ENCODE measurements around the gene RIN1. TPM values are rescaled to one million over a fixed set of nuclear protein-coding genes. Genes with fewer than 3 reads are reported as not detected.
"Not testable (repeated sequence)": the region's sequence is repeated elsewhere in the genome, so short reads cannot be mapped to it uniquely, and the experiment has no call there.

The RIN1 gene
- total RNA-seq, 1 donor: 3.0 TPM

DNA sequence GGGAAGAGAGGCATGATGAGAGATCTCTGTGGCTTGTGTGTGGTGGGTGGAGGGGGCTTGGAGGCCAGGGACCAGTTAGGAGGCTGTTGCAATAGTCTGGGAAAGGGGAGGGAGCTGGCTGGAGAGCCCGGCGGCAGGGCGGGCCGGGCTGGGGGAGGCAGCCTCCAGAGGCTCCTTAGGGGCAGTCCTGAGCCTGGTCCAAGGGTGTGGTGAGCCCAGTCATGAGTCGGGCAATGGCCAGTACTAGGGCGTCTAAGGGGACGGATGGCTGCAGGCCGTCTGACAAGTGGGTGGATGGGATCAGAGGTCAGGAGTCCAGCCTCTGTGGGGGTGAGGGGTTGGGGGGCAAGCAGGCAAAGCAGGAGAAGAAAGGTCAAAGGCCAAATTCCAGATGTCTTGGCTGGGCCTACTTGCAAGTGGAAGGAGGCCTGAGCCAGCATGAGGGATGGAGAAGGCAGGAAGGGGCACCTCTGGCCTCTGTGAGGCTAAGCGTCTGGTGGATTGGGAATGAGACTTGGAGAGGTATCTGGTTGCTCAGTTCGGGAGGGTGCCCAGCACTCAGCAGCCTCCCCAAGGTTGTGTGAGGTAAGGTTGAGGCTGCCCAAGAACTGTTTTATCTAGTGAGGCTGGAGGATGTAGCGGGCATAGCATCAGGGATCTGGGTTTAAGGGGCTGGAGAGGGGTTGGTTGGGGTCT is 13.4 kb downstream of the RIN1 start:
- no peak for DNase-seq (ENCODE audit: low read depth in 2 of 3, low spot score in 2 of 3)

DNA sequence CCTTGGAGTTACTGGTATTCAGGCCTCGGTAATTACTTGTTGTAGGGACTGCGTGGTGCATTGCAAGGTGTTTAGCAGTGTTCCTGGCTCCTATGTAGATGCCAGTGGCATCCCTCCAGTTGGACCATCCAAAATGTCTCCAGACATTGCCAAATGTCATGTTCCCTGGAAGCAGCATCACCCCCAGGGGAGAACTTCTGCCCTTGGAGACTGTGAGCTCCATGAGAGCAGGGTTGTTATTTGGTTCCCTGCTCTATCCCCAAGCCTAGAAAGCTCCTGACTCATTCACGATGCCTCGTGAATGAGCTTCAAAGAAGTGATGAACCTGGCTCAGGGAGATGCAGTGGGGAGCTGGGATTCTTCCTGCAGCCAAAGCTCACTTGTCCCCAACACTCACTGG is 14.6 kb downstream of the RIN1 start:
- DNase-seq (ENCODE audit: low read depth in 2 of 3, low spot score in 2 of 3): no peak

DNA sequence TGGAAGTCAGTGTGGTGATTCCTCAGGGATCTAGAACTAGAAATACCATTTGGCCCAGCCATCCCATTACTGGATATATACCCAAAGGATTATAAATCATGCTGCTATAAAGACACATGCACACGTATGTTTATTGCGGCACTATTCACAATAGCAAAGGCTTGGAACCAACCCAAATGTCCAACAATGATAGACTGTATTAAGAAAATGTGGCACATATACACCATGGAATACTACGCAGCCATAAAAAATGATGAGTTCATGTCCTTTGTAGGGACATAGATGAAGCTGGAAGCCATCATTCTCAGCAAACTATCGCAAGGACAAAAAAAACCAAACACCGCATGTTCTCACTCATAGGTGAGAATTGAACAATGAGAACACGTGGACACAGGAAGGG is 15.5 kb downstream of the RIN1 start:
- DNase-seq (ENCODE audit: low read depth in 2 of 3, low spot score in 2 of 3): not testable (repeated sequence)

DNA sequence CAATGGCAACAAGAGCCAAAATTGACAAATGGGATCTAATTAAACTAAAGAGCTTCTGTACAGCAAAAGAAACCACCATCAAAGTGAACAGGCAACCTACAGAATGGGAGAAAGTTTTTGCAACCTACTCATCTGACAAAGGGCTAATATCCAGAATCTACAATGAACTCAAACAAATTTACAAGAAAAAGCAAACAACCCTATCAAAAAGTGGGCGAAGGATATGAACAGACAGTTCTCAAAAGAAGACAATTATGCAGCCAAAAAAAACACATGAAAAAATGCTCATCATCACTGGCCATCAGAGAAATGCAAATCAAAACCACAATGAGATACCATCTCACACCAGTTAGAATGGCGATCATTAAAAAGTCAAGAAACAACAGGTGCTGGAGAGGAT is 15.9 kb downstream of the RIN1 start:
- not testable (repeated sequence) for DNase-seq (ENCODE audit: low read depth in 2 of 3, low spot score in 2 of 3)

DNA sequence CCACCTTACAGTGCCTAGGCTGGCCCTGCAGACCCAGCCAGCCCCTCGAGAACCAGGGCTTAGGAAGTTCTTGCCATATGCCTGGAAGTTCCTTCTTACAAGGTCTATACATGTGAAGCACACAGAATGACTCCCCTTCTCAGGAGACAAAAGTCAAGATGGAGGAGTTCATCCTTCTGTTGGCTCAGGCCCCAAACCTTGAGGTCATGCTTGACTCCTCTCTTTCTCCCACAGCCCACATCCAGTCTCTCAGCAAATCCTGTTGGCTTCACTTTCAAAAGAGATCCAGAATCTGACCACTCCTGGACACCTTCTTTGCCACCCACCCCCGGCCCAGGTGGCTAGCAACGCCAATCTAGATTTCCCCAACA is 17.6 kb downstream of the RIN1 start:
- DNase-seq (ENCODE audit: low read depth in 2 of 3, low spot score in 2 of 3): no peak

DNA sequence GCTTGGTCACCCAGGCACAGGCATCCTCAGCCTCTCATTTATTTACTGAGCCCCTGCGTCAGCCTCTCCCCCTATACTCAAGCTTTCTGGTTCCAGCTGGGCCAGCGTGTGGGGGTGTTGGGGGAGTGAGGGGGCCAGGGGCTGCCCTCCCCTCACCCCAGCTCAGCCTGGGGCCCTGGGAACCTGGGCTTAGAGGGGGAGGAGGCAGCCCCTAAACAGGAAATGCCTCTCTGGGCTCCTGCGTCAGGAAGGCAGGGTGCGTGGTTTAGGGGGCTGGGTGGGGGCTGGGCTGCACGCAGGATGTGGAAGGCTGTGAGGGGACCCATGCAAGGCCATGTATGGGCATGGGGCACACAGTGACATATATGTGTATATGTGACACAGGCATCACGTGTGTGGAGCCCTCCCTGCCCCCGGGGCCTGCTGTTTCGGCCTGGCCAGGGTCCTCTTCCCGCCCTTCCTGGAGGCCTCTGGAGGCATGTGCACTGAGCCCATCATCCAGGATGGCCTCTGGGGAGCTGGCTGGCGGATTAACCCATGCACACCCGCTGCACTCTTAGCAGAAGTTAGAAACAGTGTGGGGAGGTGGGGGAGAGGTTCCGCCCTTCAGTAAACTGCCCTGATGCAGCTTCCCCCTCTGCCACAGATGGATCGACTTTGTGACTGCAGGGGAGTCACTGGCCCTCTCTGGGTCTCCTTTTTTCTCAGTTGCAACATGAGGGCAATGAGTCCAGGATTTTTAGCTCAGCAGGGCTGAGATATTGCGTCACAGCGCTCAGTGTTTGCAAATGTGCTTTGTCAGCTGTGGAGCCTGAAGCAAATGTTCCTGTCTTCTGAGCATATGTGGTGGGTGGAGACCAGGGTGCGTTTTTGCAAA is 18.3 kb downstream of the RIN1 start:
- peak in 2 of 3 donors; percentile 51 to 71 for DNase-seq (ENCODE audit: low read depth in 2 of 3, low spot score in 2 of 3)

DNA sequence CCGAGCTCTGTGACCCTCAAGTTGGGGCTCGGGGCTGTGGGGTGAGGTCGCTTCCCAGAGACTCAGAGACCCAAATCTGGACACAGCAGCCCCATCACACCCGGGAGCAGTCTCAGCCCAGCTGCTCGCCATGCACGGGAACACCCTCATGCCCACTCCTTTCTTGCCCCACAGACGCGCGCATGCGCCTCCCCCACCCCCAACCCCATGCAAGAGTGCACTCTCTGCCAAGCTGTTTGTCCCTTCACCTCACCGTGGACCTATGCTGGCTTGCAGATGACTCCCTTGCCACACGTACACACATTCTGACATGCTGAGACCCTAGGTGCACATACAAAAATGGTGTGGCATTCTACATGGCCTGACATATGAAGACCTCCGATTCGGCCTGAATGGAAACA is 18.9 kb downstream of the RIN1 start:
- peak in 2 of 3 donors; percentile 43 to 45 for DNase-seq (ENCODE audit: low read depth in 2 of 3, low spot score in 2 of 3)

DNA sequence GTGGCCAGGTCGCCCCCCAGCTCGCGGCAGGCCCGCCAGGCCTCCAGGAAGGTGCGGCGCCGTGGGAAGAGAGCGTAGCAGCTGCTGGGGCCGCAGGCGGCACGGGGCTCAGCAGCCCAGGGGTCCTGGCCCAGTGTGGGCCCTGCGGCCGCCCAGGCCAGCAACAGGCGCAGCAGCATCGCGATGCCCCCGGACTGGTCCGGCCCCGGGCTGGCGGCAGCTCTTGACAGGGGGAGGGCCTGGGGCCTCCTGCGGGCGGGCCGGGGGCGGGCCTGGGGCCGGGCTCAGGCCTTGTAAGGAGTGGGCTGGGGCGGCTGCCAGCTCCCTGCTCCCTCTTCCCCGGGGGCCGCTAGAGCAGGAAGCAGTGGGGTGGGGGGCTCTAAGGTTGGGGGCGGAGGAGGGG is 19.4 kb downstream of the RIN1 start, which contains the start of gene CD248:
CD248 (minus strand) TSS at position 196 of the 403 bp plus-strand sequence; CDS start at position 179, 17 bp downstream.
- no peak for DNase-seq (ENCODE audit: low read depth in 2 of 3, low spot score in 2 of 3)

DNA sequence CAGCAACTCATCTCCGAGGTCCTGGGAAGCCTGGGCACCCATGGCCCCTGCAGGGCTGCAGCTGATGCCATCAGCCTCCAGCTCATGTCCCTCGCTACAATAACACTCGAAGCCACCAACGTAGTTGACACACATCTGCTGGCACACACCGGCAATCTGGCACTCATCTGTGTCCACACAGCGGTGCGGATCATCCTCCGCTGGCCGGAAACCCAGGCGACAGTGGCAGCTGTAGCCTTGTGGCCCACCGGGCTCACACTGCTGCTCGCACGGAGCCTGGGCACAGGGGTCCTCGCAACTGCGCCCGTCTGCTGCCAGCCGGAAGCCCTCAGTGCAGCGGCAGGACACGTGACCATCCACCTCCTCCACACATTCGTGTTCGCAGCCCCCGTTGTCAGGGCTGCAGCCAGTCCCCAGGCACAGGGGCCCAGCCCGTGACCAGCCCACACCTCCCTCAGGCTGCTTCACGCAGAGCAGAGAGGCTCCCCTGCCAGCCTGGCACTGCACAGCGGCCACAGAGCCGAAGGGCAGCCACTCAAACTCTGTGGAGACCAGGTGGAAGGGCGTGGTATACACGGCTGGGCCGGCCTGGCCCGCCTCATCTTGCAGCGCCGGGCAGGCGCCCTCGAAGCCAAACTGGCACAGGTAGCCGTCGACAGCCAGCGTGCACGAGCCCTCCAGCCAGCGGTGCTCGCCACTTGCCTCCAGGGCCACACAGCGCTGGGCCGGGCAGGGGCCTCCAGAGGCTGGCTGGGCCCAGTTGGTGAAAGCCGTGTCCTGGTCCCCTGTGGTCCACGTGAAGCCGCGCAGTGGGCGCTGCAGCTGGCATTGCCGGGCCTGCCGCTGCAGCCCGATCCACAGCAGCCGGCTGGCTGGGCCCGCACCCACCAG is 20.1 kb downstream of the RIN1 start:
- no peak for DNase-seq (ENCODE audit: low read depth in 2 of 3, low spot score in 2 of 3)

DNA sequence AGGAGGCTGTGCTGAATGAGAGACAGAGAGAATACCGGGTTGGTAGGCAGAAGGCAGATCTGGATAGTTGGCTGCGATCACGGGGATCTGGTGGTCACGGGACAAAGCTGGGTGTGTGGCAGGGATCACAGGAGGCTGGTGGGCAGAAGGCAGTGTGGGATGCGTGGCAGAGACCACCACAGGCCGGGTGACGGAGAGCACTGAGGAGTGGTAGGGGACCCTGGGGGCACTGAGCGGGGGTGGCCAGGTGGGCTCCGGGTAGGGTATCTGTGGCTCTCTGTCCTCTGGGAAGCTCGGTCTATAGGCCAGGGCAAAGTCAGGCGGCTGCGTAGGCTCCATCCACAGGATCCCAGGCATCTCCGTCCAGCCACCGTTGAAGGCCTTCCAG is 20.7 kb downstream of the RIN1 start:
- no peak for DNase-seq (ENCODE audit: low read depth in 2 of 3, low spot score in 2 of 3)

DNA sequence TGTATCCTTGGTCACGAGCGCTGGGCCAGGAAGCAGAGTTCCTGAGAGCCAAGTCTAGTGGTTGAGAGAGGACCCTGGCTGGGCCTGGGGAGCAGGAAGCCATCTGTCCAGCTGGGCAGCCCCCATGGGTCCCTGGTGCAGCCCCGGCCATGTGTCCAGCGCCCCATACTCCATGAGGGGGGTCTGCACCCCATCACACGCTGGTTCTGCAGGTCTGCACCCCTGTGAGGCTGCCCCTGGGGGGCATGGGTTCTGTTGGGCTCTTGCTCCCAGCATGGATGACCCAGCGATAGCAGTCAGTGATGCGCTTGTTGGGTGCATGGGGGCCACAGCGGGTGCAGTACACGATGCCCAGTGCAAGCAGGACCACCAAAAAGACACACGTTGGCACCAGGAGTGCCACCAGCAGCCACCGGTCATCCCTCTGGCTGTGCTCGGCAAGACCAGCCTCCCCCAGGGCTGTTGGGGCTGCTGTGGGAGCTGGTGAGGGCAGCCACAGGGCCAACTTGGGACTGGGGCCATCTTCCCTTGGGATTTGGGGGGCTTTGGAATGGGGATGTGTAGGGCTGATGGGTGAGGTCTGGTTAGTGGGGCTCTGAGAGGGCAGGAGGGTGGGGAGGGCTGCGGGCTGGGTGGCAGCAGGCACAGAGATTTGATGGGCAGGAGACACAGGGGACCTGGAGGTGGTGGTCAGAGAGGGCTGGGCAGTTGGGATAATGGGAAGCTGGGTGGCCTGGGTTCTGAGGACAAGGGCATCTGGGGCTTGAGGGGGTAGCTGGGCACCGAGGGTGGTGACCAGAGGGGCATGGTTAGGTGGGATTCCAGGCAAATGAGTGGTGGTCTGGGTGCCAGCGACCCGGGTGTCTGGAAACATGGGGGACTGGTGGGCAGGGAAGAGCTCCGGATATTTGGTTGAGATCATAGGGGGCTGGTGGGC is 21.4 kb downstream of the RIN1 start:
- no peak for DNase-seq (ENCODE audit: low read depth in 2 of 3, low spot score in 2 of 3)

DNA sequence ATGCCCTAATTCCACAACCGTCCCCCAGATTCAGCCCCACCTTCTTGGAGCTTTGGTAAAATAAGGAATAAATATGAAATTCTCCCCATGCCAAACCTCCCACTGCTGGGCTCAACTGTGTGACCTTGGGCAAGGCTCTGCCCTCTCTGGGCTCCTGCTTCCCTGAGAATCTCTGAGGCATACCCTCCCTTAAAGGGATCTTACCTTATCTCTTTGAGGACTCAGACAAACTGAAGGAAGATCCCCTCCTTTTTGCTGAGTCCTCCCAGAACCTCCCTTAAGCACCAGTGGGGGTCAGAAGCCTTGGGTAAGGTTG is 22.1 kb downstream of the RIN1 start:
- no peak for DNase-seq (ENCODE audit: low read depth in 2 of 3, low spot score in 2 of 3)

DNA sequence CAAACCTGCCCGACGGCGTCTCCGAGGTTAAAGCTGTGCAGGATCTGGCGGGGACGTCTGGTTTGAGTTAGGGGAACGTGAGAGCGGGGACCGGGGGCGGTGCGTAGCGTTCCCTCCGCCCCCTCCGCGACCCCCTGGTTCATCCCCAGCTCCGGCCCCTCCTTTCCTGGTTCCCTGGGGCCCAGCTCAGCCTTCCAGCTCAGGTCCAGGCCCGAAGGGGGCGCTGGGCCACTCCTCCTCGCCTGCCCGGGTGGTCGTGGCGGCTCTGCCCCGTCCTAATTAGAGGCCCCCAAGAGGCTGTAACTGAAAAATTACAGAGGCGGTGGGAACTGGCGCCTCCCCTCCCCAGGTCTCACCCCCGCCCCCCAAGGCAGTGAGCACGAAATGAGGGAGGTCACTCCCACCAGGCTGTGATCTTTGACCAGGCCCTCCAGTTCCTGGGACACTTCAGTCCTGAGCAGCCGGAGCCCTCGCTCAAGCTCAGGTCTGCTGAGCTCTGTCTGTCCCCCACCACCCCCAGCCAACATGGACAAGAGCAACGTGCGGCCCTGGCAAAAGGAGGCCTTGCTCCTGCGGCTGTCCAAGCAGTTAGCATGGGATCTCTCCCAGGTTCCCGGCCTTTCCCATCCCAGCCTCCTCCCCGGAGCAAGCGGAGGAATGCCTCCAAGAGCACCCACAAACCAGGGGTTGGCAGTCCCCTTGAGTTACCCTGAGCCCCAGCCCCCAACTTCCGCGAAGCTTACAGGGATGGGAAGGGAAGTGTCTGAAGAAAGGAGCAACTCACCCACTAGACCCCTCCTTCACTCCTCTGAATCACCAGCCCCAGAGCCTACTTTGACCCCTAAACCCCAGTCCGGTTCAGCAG is 22.7 kb downstream of the RIN1 start:
- DNase-seq (ENCODE audit: low read depth in 2 of 3, low spot score in 2 of 3): no peak

DNA sequence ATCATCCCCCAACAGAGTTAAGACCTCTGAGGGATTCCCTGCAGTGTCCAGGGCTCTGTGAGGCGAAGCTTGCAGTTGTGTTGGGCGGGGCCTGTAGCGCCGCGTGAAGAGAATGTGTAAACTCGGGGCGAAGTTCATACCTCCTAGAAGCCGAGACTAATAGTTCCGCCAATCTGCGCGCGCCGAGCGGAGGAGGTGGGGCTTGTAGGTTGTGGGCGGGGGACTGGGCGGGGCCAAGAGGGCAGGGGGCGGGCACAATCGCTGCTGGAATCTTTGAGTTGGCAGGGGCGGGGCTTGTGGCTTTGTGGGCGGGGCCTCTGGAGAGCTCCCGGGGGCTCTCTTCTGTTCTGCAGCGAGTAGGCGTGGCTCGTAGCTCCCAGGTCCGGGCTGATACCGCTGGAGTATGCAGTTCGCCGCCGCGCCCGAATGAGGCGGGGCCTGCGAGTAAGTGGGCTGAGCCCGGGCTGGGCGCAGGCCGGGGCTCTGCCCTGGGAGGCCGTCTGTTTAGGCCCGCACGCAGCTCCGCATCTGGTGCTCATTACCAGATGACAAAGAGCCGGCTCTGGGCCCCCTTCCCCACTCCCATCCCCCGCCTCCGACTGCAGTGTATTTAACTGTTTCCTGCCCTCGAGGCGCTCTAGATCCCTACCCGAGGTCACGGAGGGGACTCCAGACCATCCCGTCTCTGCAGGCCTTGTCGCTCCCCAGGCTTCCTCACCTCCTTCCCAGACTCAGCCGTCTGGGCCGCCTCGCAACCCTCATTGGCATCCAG is 23.5 kb downstream of the RIN1 start:
- DNase-seq (ENCODE audit: low read depth in 2 of 3, low spot score in 2 of 3): peak; percentile 92 to 98 (median 97)

DNA sequence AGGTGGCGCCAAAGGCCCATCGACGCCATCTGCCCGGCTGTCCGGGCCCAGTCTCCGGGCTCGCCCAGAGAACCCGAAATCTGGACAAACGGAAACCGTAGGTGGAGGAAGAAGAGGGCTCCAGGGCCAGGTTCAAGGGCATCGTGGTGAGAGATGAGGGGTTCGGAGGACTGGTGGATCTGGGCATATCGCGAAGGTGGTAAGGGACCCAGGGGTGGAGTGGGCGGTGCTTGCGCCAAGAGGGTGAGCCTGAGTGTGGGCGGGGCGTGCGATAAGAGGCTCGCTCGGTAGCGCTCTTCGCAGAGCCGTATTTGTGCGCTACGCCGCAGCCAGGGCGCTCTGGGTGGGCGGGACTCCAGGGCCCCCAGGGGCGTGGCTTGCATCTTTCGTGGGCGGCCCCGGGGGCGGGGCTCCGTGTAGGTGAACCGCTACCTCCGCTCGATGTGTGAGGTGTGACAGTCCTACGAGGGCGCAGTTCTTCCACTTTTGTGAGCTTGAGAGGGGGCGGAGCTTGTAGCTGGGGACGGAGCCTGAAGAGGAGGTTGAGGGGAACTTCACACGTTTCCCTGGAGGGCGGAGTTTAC is 24.2 kb downstream of the RIN1 start:
- DNase-seq (ENCODE audit: low read depth in 2 of 3, low spot score in 2 of 3): peak; percentile 95 to 99 (median 96)

DNA sequence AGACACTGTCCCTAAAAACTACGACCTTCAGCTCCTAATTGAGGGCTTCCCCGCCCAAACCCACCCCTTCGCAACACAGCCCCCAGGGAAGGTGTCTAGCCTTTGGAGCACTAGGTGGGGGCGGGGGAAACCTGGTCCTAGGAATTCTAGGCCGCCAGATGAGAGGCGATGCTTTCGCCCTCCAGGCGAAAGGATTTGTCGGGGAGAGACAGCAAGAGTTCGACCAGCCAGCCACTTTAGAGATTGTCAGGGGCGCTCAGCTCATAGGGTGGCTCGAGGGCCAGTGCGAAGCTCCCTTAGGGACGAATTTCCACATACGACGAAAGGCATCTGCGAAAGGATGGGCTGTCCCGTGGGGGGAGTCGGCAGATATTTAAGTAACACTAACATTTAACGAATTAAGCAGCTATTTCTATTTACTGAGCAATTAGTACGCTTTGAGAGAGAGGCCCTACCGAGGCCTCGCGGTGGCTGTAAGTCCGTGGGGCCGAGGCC is 24.7 kb downstream of the RIN1 start:
- DNase-seq (ENCODE audit: low read depth in 2 of 3, low spot score in 2 of 3): no peak

DNA sequence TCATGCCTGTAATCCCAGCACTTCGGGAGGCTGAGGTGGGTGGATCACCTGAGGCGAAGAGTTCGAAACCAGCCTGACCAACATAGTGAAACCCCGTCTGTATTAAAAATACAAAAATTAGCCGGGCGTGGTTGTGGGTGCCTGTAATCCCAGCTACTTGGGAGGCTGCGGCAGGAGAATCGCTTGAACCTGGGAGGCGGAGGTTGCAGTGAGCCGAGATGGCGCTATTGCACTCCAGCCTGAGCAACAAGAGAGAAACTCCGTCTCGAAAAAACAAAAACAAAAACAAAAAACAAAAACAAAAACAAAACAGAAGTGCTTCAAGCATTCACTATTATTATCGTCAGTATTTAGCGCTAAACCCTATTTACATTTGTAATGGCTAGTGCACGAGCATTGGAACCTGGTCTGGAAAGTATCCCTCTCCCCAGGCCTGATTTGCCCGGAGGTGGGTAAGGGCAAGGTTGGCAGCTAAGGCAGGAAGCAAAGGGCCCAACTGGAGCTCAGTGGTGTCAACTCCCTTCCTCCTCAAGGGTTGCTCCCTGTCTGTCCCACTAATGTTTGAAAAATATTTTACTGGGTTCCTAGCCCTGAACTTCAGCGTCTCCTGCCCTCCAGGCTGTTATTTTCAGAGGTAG is 25.3 kb downstream of the RIN1 start:
- DNase-seq (ENCODE audit: low read depth in 2 of 3, low spot score in 2 of 3): not testable (repeated sequence)

All from hematopoietic multipotent progenitor cell (in vitro differentiated cells).